SU-DHL-6 (cell line): ENCODE data around the gene NOTUM.

ENCODE experiments used
- H2AFZ ChIP-seq: fragments of 200-600 bp; sonication (generic); 2 replicates; pipeline ENCODE4 v1.6.1; 2014; ENCODE audit warnings: low read depth, mild to moderate bottlenecking, moderate library complexity, mixed read lengths, antibody characterized with exemption, low read length; ENCODE audit not compliant: severe bottlenecking
- H3F3A ChIP-seq: fragments of 200-600 bp; shearing (Covaris generic); 2 replicates; pipeline ENCODE4 v1.6.0; 2016; ENCODE audit warnings: antibody characterized with exemption, mild to moderate bottlenecking; ENCODE audit not compliant: insufficient read depth
- H3K27ac ChIP-seq: fragments of 200-600 bp; sonication (generic); 2 replicates; pipeline ENCODE4 v1.5.1; 2016; ENCODE audit warnings: low read depth, mild to moderate bottlenecking, low read length, moderate library complexity, mixed read lengths
- H3K27me3 ChIP-seq: fragments of 200-600 bp; sonication (generic), shearing (Covaris generic); 2 replicates; pipeline ENCODE4 v1.6.0; 2014; ENCODE audit warnings: mild to moderate bottlenecking, low read length
- H3K36me3 ChIP-seq: fragments of 200-600 bp; sonication (generic); 2 replicates; pipeline ENCODE4 v1.6.1; 2014; ENCODE audit warnings: mild to moderate bottlenecking, low read length, mixed read lengths
- H3K4me2 ChIP-seq: fragments of 300-600, 200-600 bp; shearing (Covaris generic), sonication (generic); 2 replicates; pipeline ENCODE4 v1.6.0; 2014; ENCODE audit warnings: low read length, low read depth, mild to moderate bottlenecking; ENCODE audit not compliant: poor library complexity, severe bottlenecking
- H3K4me3 ChIP-seq: fragments of 200-600 bp; sonication (generic); 2 replicates; pipeline ENCODE4 v1.5.1; 2014; ENCODE audit warnings: antibody characterized with exemption, low read length, mild to moderate bottlenecking, mixed read lengths; ENCODE audit not compliant: insufficient read depth, poor library complexity, severe bottlenecking
- H3K79me2 ChIP-seq: fragments of 200-600 bp; sonication (generic); 2 replicates; pipeline ENCODE4 v1.6.1; 2014; ENCODE audit warnings: mild to moderate bottlenecking, low read length, moderate library complexity; ENCODE audit not compliant: insufficient read depth
- H3K9ac ChIP-seq: fragments of 200-600 bp; sonication (generic); 2 replicates; pipeline ENCODE4 v1.7.0; 2014; ENCODE audit warnings: mild to moderate bottlenecking, low read length
- H3K9me2 ChIP-seq: fragments of 200-600 bp; sonication (generic); replicated peaks from 2 replicates; pipeline ENCODE4 v1.6.1; 2014; ENCODE audit warnings: low read length; ENCODE audit not compliant: insufficient read depth
- H3K9me3 ChIP-seq: fragments of 200-600 bp; sonication (generic); 2 replicates; pipeline ENCODE4 v1.6.1; 2014; ENCODE audit warnings: low read length, mixed read lengths; ENCODE audit not compliant: insufficient read depth
- H4K20me1 ChIP-seq: fragments of 200-600 bp; sonication (generic); 2 replicates; pipeline ENCODE4 v1.6.1; 2014; ENCODE audit warnings: low read depth, mild to moderate bottlenecking, antibody characterized with exemption, low read length, moderate library complexity, mixed read lengths
- CTCF ChIP-seq: fragments of 200-600 bp; sonication (generic); IDR thresholded peaks from one replicate; pipeline ENCODE4 v1.5.1; 2017; ENCODE audit warnings: antibody characterized with exemption, mild to moderate bottlenecking, low read length, moderate library complexity; ENCODE audit not compliant: insufficient read depth, poor library complexity, severe bottlenecking
- EZH2phosphoT487 ChIP-seq: fragments of 200-600 bp; sonication (generic), shearing (Covaris generic); conservative IDR thresholded peaks from 2 replicates; pipeline ENCODE4 v1.6.1; 2018; ENCODE audit warnings: mild to moderate bottlenecking, antibody characterized with exemption, low read length, moderate library complexity, mixed read lengths

Gene NOTUM

DNA sequence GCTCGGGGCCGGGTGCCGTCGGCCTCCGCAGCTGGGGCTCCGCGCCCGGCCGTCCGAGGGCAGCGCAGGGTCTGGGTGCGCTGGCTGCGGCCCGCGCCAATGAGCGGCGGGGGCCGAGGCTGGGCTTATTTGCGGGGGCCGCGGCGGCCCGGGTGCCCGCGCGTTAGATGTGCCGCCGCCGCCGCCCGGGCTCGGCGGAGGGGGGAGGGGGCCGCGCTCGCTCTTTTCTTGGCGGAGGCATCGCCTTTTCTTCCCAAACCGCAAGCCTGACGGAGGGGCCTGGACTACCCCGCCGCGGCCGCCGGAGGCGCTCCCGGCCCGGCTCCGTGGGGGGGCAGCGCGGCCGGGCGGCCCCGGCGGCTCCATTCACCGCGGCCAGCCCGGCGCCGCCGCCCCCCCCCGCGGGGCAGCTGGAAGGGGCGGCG lies at the start of gene NOTUM:
TSS of gene NOTUM (minus strand) at position 101 of the 425 bp plus-strand sequence. CDS start 278 bp downstream, outside the sequence.
- peak within 1 kb of the TSS; percentile 92 for H2AFZ ChIP-seq
- peak within 1 kb of the TSS; percentile 96 for H3K9ac ChIP-seq
- H3K27me3 ChIP-seq: no peaks in the 10 kb centered on the region
- no peaks in the 10 kb centered on the region for H4K20me1 ChIP-seq
- no peaks in the 10 kb centered on the region for H3K36me3 ChIP-seq
- peak within 1 kb of the TSS; percentile 94 for H3K4me2 ChIP-seq
- H3K79me2 ChIP-seq: peaks cover 31% of the 10 kb centered on the region
- no peaks in the 10 kb centered on the region for H3K9me3 ChIP-seq
- TF ChIP-seq CTCF: no peak
- no peak for TF ChIP-seq EZH2phosphoT487
- no peaks in the 10 kb centered on the region for H3K9me2 ChIP-seq
- peak within 1 kb of the TSS; percentile 83 for H3K27ac ChIP-seq
- peak within 1 kb of the TSS; percentile 85 for H3K4me3 ChIP-seq
- H3F3A ChIP-seq: peaks cover 16% of the 10 kb centered on the region

GRCh38 chr17:82009413-82009812 lies 48.4 kb upstream of the NOTUM start:
- Histone ChIP-seq H3K9me2 (no peaks in the 10 kb centered on the region), H2AFZ (no peak overlapping the region), H3K27me3 (no peaks in the 10 kb centered on the region), H4K20me1 (no peaks in the 10 kb centered on the region), H3F3A (no peaks in the 10 kb centered on the region), H3K36me3 (no peaks in the 10 kb centered on the region), H3K9me3 (no peaks in the 10 kb centered on the region), H3K27ac (no peak overlapping the region), H3K79me2 (no peaks in the 10 kb centered on the region), H3K4me2 (no peak overlapping the region), H3K4me3 (no peak overlapping the region), H3K9ac (no peak overlapping the region)
- TF ChIP-seq CTCF (no peak), EZH2phosphoT487 (no peak)

GRCh38 chr17:82008941-82009405 lies 48.0 kb upstream of the NOTUM start:
- H3K9me2 ChIP-seq: no peaks in the 10 kb centered on the region
- H2AFZ ChIP-seq: no peak overlapping the region
- H3F3A ChIP-seq: no peaks in the 10 kb centered on the region
- no peaks in the 10 kb centered on the region for H3K27me3 ChIP-seq
- no peak overlapping the region for H3K4me2 ChIP-seq
- no peak overlapping the region for H3K4me3 ChIP-seq
- no peaks in the 10 kb centered on the region for H4K20me1 ChIP-seq
- no peak overlapping the region for H3K9ac ChIP-seq
- no peaks in the 10 kb centered on the region for H3K9me3 ChIP-seq
- no peak for TF ChIP-seq EZH2phosphoT487
- TF ChIP-seq CTCF: no peak
- no peaks in the 10 kb centered on the region for H3K36me3 ChIP-seq
- no peaks in the 10 kb centered on the region for H3K79me2 ChIP-seq
- H3K27ac ChIP-seq: no peak overlapping the region
